ENCODE results near the gene CRLF2.
"Not testable (repeated sequence)": the region's sequence is repeated elsewhere in the genome, so short reads cannot be mapped to it uniquely, and the experiment has no call there.

The CRLF2 gene

DNA sequence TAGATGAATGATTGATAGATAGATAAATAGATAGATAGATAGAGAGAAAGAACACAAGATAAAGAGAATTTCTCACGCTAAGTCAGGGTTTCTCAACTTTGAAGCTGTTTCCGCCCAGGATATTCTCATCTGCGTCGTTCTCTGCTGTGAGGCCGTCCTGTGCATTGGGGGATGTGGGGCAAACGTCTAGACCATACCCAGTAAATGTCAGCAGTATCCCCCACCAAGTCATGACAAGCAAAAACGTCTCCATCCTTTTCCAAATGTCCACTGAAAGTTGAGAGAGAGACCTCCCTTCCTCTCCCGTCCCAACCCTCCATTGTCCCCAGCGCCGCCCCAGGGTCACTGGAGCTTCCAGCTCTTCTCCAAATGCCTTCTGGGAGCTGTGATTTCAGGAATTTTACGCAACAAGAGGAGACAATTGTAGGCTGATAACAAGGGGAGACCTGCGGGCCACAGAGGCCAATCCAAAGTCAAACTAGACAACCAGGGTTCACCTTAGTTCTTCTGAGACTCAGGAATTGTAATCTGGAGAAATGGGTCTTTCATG, 8.9 kb upstream of the CRLF2 start:
- in situ Hi-C loops (cut with HindIII; ENCODE audit: low pct_ligation_motif_present, low pct_unique_long_range_greater_than_20kb, low sequenced_read_pairs): no loop called here
- DNase-seq: no peak

GRCh38 chrX:1218286-1218685, 5.8 kb upstream of the CRLF2 start:
- no peak for DNase-seq
- in situ Hi-C loops (cut with HindIII; ENCODE audit: low pct_ligation_motif_present, low pct_unique_long_range_greater_than_20kb, low sequenced_read_pairs): no loop called here

- in situ Hi-C loops (cut with HindIII; ENCODE audit: low pct_ligation_motif_present, low pct_unique_long_range_greater_than_20kb, low sequenced_read_pairs): no loop called here
- no peak for DNase-seq
Observed at GRCh38 chrX:1215123-1215823, 2.8 kb upstream of the CRLF2 start.

DNA sequence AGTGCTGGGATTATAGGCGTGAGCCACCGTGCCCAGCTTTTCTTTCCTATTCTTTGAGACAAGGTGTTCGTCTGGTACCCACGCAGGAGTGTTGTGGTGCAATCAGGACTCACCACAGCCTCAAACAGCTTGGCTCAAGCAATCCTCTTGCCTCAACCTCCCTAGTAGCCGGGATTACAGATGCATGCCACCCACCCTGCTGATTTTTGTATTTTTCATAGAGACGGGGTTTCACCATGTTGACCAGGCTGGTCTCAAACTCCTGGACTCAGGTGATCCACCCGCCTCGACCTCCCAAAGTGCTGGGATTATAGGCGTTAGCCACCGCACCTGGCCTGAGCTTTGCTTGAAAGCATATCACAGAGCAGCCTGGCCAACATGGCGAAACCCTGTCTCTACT, 1.5 kb upstream of the CRLF2 start:
- DNase-seq: no peak
- in situ Hi-C loops (cut with HindIII; ENCODE audit: low pct_ligation_motif_present, low pct_unique_long_range_greater_than_20kb, low sequenced_read_pairs): no loop called here

DNA sequence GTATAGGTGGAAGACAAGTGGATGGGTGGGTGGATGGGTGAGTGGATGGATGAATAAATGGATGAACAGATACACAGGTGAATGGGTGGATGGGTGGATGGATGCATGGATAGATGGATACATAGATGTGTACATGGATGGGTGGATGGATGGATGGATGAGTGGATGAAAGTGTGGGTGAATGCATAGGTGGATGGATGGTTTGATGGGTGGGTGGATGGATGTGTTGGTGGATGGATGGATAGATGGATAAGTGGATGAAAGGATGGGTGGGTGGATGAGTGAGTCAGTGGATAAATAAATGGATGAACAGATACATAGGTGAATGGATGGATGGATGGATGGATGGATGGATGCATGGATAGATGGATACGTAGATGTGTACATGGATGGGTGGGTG, 1.6 kb downstream of the CRLF2 start:
- in situ Hi-C loops (cut with HindIII; ENCODE audit: low pct_ligation_motif_present, low pct_unique_long_range_greater_than_20kb, low sequenced_read_pairs): no loop called here
- DNase-seq: no peak

- in situ Hi-C loops (cut with HindIII; ENCODE audit: low pct_ligation_motif_present, low pct_unique_long_range_greater_than_20kb, low sequenced_read_pairs): no loop called here
- no peak for DNase-seq
Observed at GRCh38 chrX:1207496-1208025, 4.9 kb downstream of the CRLF2 start.

GRCh38 chrX:1205681-1206611, 6.5 kb downstream of the CRLF2 start:
- DNase-seq: peak; percentile 81
- in situ Hi-C loops (cut with HindIII; ENCODE audit: low pct_ligation_motif_present, low pct_unique_long_range_greater_than_20kb, low sequenced_read_pairs): no loop called here

DNA sequence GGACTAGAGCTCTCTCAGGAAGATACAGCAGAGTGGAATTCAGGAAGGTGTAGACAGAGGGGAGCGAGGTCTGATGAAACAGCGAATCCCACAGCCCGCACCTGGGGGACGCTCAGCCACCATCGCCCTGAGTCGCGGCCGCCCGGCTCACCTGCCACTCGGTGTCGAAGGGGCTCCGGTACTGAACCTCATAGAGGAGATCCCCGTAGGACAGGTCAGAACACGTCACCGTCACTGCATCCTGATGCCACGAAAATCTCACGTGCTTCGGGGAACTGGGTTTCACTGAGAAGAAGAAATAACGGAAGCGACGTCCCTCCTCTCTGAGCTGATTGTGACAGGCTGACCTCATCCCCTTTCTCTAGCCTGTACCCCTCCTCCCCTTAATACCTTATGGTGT, 10.2 kb downstream of the CRLF2 start:
- in situ Hi-C loops (cut with HindIII; ENCODE audit: low pct_ligation_motif_present, low pct_unique_long_range_greater_than_20kb, low sequenced_read_pairs): no loop called here
- DNase-seq: no peak

DNA sequence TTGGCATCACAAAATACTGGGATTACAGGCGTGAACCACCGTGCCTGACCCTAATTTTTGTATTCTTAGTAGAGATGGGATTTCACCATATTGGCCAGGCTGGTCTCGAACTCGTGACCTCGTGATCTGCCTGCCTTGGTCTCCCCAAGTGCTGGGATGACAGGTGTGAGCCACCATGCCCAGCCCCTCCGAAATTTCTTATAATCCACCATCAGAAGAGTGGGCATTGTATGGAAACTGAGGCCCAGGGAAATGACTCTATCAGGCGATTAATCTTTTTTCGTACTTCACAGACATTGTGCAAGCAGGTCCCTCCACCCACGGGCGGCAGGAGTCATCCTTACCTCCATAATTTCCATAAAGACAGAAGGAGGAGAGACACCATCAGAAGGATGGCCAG, 16.0 kb downstream of the CRLF2 start:
- in situ Hi-C loops (cut with HindIII; ENCODE audit: low pct_ligation_motif_present, low pct_unique_long_range_greater_than_20kb, low sequenced_read_pairs): no loop called here
- no peak for DNase-seq

GRCh38 chrX:1192196-1192595, 20.3 kb downstream of the CRLF2 start:
- in situ Hi-C loops (cut with HindIII; ENCODE audit: low pct_ligation_motif_present, low pct_unique_long_range_greater_than_20kb, low sequenced_read_pairs); DNase-seq: not testable (repeated sequence)

DNA sequence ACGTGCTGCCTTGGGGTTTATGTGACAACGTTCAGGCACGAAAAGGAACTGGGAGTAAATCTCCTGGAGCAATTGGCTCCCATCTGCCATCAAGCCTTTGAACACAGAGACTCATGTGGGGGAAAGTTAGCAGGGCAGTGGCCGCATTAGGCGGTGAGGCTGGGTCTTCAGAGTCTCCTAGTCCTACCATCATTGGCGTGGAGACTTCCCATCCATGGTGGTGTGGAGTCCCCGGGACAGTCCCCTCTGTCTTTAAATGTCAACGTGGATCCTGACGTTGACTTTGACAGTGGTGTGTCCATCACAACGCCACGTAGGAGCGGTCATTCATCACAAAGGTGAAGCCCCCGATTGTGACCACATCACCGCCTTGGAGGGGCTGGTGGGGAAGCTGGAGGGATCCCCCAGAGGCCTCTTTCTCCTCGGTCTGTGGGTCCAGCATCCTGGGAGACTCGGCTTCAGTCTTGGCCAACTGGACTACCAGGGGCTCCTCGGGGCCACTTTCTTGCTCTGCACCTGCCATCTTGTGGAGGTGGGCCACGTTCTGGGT, 21.8 kb downstream of the CRLF2 start:
- no peak for DNase-seq
- in situ Hi-C loops (cut with HindIII; ENCODE audit: low pct_ligation_motif_present, low pct_unique_long_range_greater_than_20kb, low sequenced_read_pairs): no loop called here

GRCh38 chrX:1185561-1185960, 26.9 kb downstream of the CRLF2 start:
- no peak for DNase-seq
- in situ Hi-C loops (cut with HindIII; ENCODE audit: low pct_ligation_motif_present, low pct_unique_long_range_greater_than_20kb, low sequenced_read_pairs): no loop called here

GRCh38 chrX:1182211-1182610, 30.2 kb downstream of the CRLF2 start:
- no peak for DNase-seq
- in situ Hi-C loops (cut with HindIII; ENCODE audit: low pct_ligation_motif_present, low pct_unique_long_range_greater_than_20kb, low sequenced_read_pairs): no loop called here

DNA sequence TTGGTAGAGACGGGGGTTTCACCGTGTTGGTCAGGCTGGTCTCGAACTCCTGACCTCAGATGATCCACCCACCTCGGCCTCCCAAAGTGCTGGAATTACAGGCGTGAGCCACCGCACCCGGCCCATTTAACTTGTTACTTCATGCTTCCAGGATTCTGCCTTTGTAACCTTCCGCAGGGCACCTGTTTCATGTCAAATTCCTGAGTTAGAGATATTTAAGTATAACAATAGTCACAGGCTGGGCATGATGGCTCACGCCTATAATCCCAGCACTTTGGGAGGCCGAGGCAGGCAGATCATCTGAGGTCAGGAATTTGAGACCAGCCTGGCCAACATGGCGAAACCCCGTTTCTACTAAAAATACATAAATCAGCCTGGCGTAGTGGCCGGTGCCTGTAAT, 30.8 kb downstream of the CRLF2 start:
- DNase-seq; in situ Hi-C loops (cut with HindIII; ENCODE audit: low pct_ligation_motif_present, low pct_unique_long_range_greater_than_20kb, low sequenced_read_pairs): not testable (repeated sequence)

- no peak for DNase-seq
- in situ Hi-C loops (cut with HindIII; ENCODE audit: low pct_ligation_motif_present, low pct_unique_long_range_greater_than_20kb, low sequenced_read_pairs): no loop called here
Observed at GRCh38 chrX:1181170-1181569, 31.3 kb downstream of the CRLF2 start.

GRCh38 chrX:1178580-1179057, 33.8 kb downstream of the CRLF2 start:
- peak; percentile 55 for DNase-seq
- in situ Hi-C loops (cut with HindIII; ENCODE audit: low pct_ligation_motif_present, low pct_unique_long_range_greater_than_20kb, low sequenced_read_pairs): no loop called here

GRCh38 chrX:1176531-1177320, 35.7 kb downstream of the CRLF2 start:
- DNase-seq; in situ Hi-C loops (cut with HindIII; ENCODE audit: low pct_ligation_motif_present, low pct_unique_long_range_greater_than_20kb, low sequenced_read_pairs): not testable (repeated sequence)
